ENCODE results near the gene RAPGEF3. TPM values are rescaled to one million over a fixed set of nuclear protein-coding genes. Genes with fewer than 3 reads are reported as not detected.

RAPGEF3 gene
- polyA plus RNA-seq, 2 donors, result 23.2 to 75.2 TPM

GRCh38 chr12:47777741-47778558, 19.3 kb upstream of the RAPGEF3 start:
- no peaks in the 10 kb centered on the region for H3K9me3 ChIP-seq (ENCODE audit: control insufficient read depth in 2 of 2, insufficient read depth in 1 of 2, low read depth in 1 of 2, low read length in 1 of 2)
- peaks cover 12 to 39% of the 10 kb centered on the region in 2 donors for H3K4me1 ChIP-seq (ENCODE audit: control insufficient read depth in 2 of 2, insufficient read depth in 2 of 2, low read length in 1 of 2)
- no peak overlapping the region for H3K4me3 ChIP-seq (ENCODE audit: low read depth in 1 of 2, low read length in 2 of 2)
- H3K27me3 ChIP-seq (ENCODE audit: control insufficient read depth in 1 of 2, insufficient read depth in 2 of 2, low read length in 2 of 2), result no peaks in the 10 kb centered on the region
- peaks cover 0 to 12% of the 10 kb centered on the region in 2 donors for H3K36me3 ChIP-seq (ENCODE audit: control insufficient read depth in 2 of 2, insufficient read depth in 2 of 2, low read length in 1 of 2)
- 57 to 68% methylated on average over 9 of the region's 9 CpGs for WGBS, 2 donors
- peak overlapping the region in 1 of 2 donors; percentile 38 for H3K27ac ChIP-seq (ENCODE audit: low read depth in 2 of 2, low read length in 1 of 2)

DNA sequence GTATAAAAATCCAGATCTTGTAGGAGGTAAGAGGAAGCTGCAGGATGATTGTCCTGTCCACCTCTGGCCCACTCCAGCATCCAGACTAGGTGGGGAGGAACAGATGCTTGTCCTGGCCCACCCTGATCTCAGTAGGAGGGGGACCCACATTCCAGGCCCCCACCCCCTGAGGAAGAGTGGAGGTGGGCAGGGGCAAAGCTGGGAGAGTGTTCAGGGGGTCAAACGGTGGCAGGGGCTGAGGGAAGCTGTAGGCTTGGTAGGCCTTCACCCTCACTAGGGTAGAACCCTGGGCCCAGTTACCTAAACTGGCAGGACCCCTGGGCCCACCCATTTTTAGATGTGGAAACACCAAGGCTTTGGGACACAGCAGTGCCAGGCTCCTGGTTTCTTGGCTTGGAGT, 18.5 kb upstream of the RAPGEF3 start:
- Histone ChIP-seq H3K36me3 (ENCODE audit: control insufficient read depth in 2 of 2, insufficient read depth in 2 of 2, low read length in 1 of 2) (peaks cover 0 to 9% of the 10 kb centered on the region in 2 donors), H3K27me3 (ENCODE audit: control insufficient read depth in 1 of 2, insufficient read depth in 2 of 2, low read length in 2 of 2) (no peaks in the 10 kb centered on the region), H3K4me3 (ENCODE audit: low read depth in 1 of 2, low read length in 2 of 2) (no peak overlapping the region), H3K4me1 (ENCODE audit: control insufficient read depth in 2 of 2, insufficient read depth in 2 of 2, low read length in 1 of 2) (peaks cover 10 to 32% of the 10 kb centered on the region in 2 donors), H3K27ac (ENCODE audit: low read depth in 2 of 2, low read length in 1 of 2) (peak overlapping the region; percentile 50 to 62), H3K9me3 (ENCODE audit: control insufficient read depth in 2 of 2, insufficient read depth in 1 of 2, low read depth in 1 of 2, low read length in 1 of 2) (no peaks in the 10 kb centered on the region)
- WGBS, 2 donors, result 53 to 93% methylated on average over 1 of the region's 1 CpG

DNA sequence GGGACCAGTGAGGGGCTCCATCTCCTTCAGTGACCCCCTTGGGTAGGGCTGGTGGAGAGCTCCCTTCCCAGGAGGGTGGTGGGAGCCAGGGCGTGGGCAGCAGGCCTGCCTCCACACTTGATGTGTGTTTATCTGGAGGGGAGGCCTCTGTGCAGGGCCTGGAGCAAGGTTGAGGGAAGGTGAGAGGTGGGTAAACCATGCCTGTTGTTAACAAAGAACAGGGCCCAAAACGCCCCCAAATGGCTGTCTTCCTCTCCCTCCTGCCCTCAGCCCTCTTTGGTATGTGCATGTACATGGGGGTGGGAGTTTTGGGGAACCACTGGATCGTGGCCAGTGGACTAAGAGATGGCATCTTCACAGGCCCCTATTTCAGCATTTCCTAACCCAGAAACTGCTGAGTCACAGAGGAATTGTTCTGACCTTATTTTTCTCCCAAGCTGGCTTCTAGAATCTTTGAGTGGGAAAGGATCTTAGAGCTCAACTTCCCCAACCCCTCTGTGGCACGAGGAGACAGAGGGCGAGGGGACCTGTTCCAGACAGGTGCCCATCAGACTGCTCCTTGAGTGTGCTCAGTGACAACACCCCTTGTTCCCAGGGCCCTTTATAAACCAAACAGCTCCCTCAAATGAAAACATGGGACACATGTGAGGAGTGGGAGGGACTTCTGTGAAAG, 17.9 kb upstream of the RAPGEF3 start:
- Histone ChIP-seq H3K4me3 (ENCODE audit: low read depth in 1 of 2, low read length in 2 of 2) (no peak overlapping the region), H3K27ac (ENCODE audit: low read depth in 2 of 2, low read length in 1 of 2) (peak overlapping the region; percentile 7 to 74), H3K4me1 (ENCODE audit: control insufficient read depth in 2 of 2, insufficient read depth in 2 of 2, low read length in 1 of 2) (peaks cover 10 to 30% of the 10 kb centered on the region in 2 donors), H3K36me3 (ENCODE audit: control insufficient read depth in 2 of 2, insufficient read depth in 2 of 2, low read length in 1 of 2) (peaks cover 0 to 7% of the 10 kb centered on the region in 2 donors), H3K9me3 (ENCODE audit: control insufficient read depth in 2 of 2, insufficient read depth in 1 of 2, low read depth in 1 of 2, low read length in 1 of 2) (no peaks in the 10 kb centered on the region), H3K27me3 (ENCODE audit: control insufficient read depth in 1 of 2, insufficient read depth in 2 of 2, low read length in 2 of 2) (no peaks in the 10 kb centered on the region)
- WGBS, 2 donors, result 70 to 71% methylated on average over 5 of the region's 5 CpGs

- H3K27me3 ChIP-seq (ENCODE audit: control insufficient read depth in 1 of 2, insufficient read depth in 2 of 2, low read length in 2 of 2), result no peaks in the 10 kb centered on the region
- H3K4me1 ChIP-seq (ENCODE audit: control insufficient read depth in 2 of 2, insufficient read depth in 2 of 2, low read length in 1 of 2), result peaks cover 10 to 26% of the 10 kb centered on the region in 2 donors
- no peaks in the 10 kb centered on the region for H3K9me3 ChIP-seq (ENCODE audit: control insufficient read depth in 2 of 2, insufficient read depth in 1 of 2, low read depth in 1 of 2, low read length in 1 of 2)
- 63 to 65% methylated on average over 10 of the region's 10 CpGs for WGBS, 2 donors
- H3K4me3 ChIP-seq (ENCODE audit: low read depth in 1 of 2, low read length in 2 of 2), result no peak overlapping the region
- peak overlapping the region in 1 of 2 donors; percentile 65 for H3K27ac ChIP-seq (ENCODE audit: low read depth in 2 of 2, low read length in 1 of 2)
- H3K36me3 ChIP-seq (ENCODE audit: control insufficient read depth in 2 of 2, insufficient read depth in 2 of 2, low read length in 1 of 2), result peaks cover 0 to 4% of the 10 kb centered on the region in 2 donors
Observed at GRCh38 chr12:47775100-47775911, 16.6 kb upstream of the RAPGEF3 start.

DNA sequence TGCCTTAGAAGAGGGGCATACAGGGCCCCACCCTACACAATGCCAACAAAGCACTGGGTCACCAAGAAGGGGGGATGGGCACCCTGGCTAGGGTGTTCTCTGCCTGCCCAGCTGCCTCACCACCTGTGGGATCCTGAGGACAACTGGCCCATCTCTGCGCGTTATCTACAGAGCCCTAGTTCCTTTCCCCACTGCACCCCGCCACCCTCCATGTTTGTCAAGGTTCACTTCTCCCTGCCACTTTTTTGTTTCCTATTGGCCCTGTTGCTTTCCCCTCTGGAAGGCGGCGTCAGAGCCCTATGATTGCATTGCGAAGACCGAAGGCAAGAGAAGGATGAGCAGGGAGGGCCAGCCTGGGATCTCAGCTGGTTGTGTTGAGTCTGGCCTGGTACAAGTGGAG, 16.0 kb upstream of the RAPGEF3 start:
- H3K4me3 ChIP-seq (ENCODE audit: low read depth in 1 of 2, low read length in 2 of 2), result no peak overlapping the region
- H3K27ac ChIP-seq (ENCODE audit: low read depth in 2 of 2, low read length in 1 of 2), result peak overlapping the region in 1 of 2 donors; percentile 65

GRCh38 chr12:47773858-47774580, 15.3 kb upstream of the RAPGEF3 start:
- H3K36me3 ChIP-seq (ENCODE audit: control insufficient read depth in 2 of 2, insufficient read depth in 2 of 2, low read length in 1 of 2), result no peaks in the 10 kb centered on the region
- 51 to 53% methylated on average over 14 of the region's 14 CpGs for WGBS, 2 donors
- H3K9me3 ChIP-seq (ENCODE audit: control insufficient read depth in 2 of 2, insufficient read depth in 1 of 2, low read depth in 1 of 2, low read length in 1 of 2), result no peaks in the 10 kb centered on the region
- no peaks in the 10 kb centered on the region for H3K27me3 ChIP-seq (ENCODE audit: control insufficient read depth in 1 of 2, insufficient read depth in 2 of 2, low read length in 2 of 2)
- peak overlapping the region in 1 of 2 donors; percentile 66 for H3K27ac ChIP-seq (ENCODE audit: low read depth in 2 of 2, low read length in 1 of 2)
- peaks cover 10 to 23% of the 10 kb centered on the region in 2 donors for H3K4me1 ChIP-seq (ENCODE audit: control insufficient read depth in 2 of 2, insufficient read depth in 2 of 2, low read length in 1 of 2)
- peak overlapping the region; percentile 70 to 82 for H3K4me3 ChIP-seq (ENCODE audit: low read depth in 1 of 2, low read length in 2 of 2)

More for the DNA sequence above, 16.0 kb upstream of the RAPGEF3 start:
- WGBS, 2 donors, result 94 to 96% methylated on average over 7 of the region's 7 CpGs
- no peaks in the 10 kb centered on the region for H3K27me3 ChIP-seq (ENCODE audit: control insufficient read depth in 1 of 2, insufficient read depth in 2 of 2, low read length in 2 of 2)
- H3K36me3 ChIP-seq (ENCODE audit: control insufficient read depth in 2 of 2, insufficient read depth in 2 of 2, low read length in 1 of 2), result no peaks in the 10 kb centered on the region
- no peaks in the 10 kb centered on the region for H3K9me3 ChIP-seq (ENCODE audit: control insufficient read depth in 2 of 2, insufficient read depth in 1 of 2, low read depth in 1 of 2, low read length in 1 of 2)
- peaks cover 10 to 23% of the 10 kb centered on the region in 2 donors for H3K4me1 ChIP-seq (ENCODE audit: control insufficient read depth in 2 of 2, insufficient read depth in 2 of 2, low read length in 1 of 2)

DNA sequence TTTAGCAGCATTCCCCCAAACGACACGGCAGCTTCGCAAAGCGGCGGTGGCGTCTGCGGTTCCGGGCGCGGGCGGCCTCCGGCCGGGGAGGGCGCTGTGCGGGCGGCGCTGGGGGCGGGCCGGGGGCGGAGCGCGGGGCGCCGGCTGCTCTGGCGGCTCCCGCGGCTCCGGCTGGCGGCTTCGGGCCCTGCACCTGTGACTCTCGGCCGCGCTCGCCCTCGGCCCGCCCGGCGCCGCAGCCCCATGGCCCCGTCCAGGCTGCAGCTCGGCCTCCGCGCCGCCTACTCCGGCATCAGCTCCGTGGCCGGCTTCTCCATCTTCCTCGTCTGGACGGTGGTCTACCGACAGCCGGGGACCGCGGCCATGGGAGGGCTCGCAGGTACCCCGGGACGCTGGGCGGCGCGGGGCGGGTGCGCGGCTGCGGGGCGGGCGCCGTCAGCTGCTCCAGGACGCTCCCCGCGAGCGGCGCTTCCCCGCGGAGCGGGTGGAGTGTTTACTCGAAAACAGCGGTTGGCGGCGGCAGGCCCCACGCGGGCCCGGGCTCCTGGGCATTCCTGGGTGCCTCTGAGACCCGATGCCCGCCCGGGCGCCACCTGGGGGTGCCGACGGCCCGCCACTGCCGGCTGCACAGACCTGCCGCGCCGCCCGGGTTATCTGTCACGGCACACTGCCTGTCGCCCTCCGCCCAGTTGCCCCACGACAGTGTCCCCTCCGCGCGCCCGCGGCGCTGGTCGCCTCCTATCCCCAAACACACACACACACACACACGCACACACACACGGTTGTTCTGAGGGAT, 14.6 kb upstream of the RAPGEF3 start, which contains the start of gene SLC48A1:
Gene SLC48A1, plus strand, starts transcription at position 177 of the 796 bp plus-strand sequence. Its CDS starts 67 bp downstream, at position 244.
- Histone ChIP-seq H3K27ac (ENCODE audit: low read depth in 2 of 2, low read length in 1 of 2) (peak within 1 kb of the TSS; percentile 82 to 84), H3K27me3 (ENCODE audit: control insufficient read depth in 1 of 2, insufficient read depth in 2 of 2, low read length in 2 of 2) (no peaks in the 10 kb centered on the region), H3K36me3 (ENCODE audit: control insufficient read depth in 2 of 2, insufficient read depth in 2 of 2, low read length in 1 of 2) (no peaks in the 10 kb centered on the region), H3K4me1 (ENCODE audit: control insufficient read depth in 2 of 2, insufficient read depth in 2 of 2, low read length in 1 of 2) (peaks cover 9 to 23% of the 10 kb centered on the region in 2 donors), H3K4me3 (ENCODE audit: low read depth in 1 of 2, low read length in 2 of 2) (peak within 1 kb of the TSS; percentile 70 to 82), H3K9me3 (ENCODE audit: control insufficient read depth in 2 of 2, insufficient read depth in 1 of 2, low read depth in 1 of 2, low read length in 1 of 2) (no peaks in the 10 kb centered on the region)
- 0 to 1% methylated on average over 90 to 106 of the region's 106 CpGs for WGBS, 2 donors

- H3K27me3 ChIP-seq (ENCODE audit: control insufficient read depth in 1 of 2, insufficient read depth in 2 of 2, low read length in 2 of 2), result no peaks in the 10 kb centered on the region
- H3K9me3 ChIP-seq (ENCODE audit: control insufficient read depth in 2 of 2, insufficient read depth in 1 of 2, low read depth in 1 of 2, low read length in 1 of 2), result no peaks in the 10 kb centered on the region
- peaks cover 9 to 23% of the 10 kb centered on the region in 2 donors for H3K4me1 ChIP-seq (ENCODE audit: control insufficient read depth in 2 of 2, insufficient read depth in 2 of 2, low read length in 1 of 2)
- 11 to 13% methylated on average over 17 of the region's 17 CpGs for WGBS, 2 donors
- H3K4me3 ChIP-seq (ENCODE audit: low read depth in 1 of 2, low read length in 2 of 2), result peak overlapping the region in 1 of 2 donors; percentile 70
- H3K27ac ChIP-seq (ENCODE audit: low read depth in 2 of 2, low read length in 1 of 2), result peak overlapping the region in 1 of 2 donors; percentile 82
- no peaks in the 10 kb centered on the region for H3K36me3 ChIP-seq (ENCODE audit: control insufficient read depth in 2 of 2, insufficient read depth in 2 of 2, low read length in 1 of 2)
Observed at GRCh38 chr12:47772738-47773061, 14.0 kb upstream of the RAPGEF3 start.
